Fibroblast of lung (primary cell): ENCODE measurements around the gene STIMATE.

ENCODE experiments used
- CTCF ChIP-seq, 2 donors: IDR thresholded peaks in 1 of 2; conservative IDR thresholded peaks in 1 of 2; 1 replicate in 1 of 2; 2 replicates in 1 of 2; pipeline ENCODE4 v1.5.1; 2011 to 2012; ENCODE audit warnings: low read length in 2 of 2, control low read depth in 1 of 2, inconsistent platforms in 1 of 2, low read depth in 1 of 2, mild to moderate bottlenecking in 1 of 2
- EZH2 ChIP-seq: IDR thresholded peaks from 2 replicates; pipeline ENCODE4 v1.5.1; 2012; ENCODE audit warnings: low read length, control low read depth, mild to moderate bottlenecking; ENCODE audit errors: missing control alignments

DNA sequence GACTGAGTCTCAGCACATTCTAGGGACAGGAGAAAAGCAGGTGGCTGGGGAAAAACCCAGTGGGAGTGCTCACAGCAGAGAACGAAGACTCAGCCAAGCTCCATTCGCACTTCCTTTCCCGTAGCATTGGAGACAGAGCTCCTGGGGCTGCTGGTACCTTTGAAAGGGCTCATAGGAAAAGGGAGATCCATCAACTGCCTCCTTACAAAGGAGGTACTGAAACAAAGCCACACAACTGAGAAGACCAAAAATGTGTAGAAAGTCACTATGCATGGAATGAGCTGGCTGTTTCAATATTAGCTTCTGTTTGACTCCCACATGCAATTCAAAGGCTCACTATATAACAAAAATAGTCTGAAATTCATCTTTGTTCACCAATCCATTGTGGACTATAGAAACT, 16.9 kb downstream of the STIMATE start:
- TF ChIP-seq CTCF (conservative IDR thresholded peaks at IDR 0.05 in 1 of 2, IDR thresholded peaks at IDR 0.05 in 1 of 2; ENCODE audit: low read depth in 1 of 2, low read length in 2 of 2) (no peak), EZH2 (no peak)
